HepG2 (cell line): ENCODE data around the gene JTB. TPM values are rescaled to one million over a fixed set of nuclear protein-coding genes. Genes with fewer than 3 reads are reported as not detected.
A peak's percentile ranks its signal among the peaks of the same experiment; 100 is the strongest.

Source experiments
- ATF7 ChIP-seq, 2 experiments: fragments of 450-650 bp in 1 of 2; sonication (generic) in 1 of 2; formaldehyde crosslinking in 1 of 2; IDR thresholded peaks; 2 replicates each; pipeline versions ENCODE4 v1.4.0 to v1.6.1; 2016 to 2020; ENCODE audit warnings: antibody characterized with exemption in 1 of 2, mild to moderate bottlenecking in 1 of 2, missing genetic modification reagents in 1 of 2
- CENPT ChIP-seq: sonication (generic); formaldehyde crosslinking; IDR thresholded peaks from 2 replicates; pipeline ENCODE4 v1.8.0; 2022; ENCODE audit warnings: low read depth, mild to moderate bottlenecking, moderate library complexity, missing genetic modification reagents
- ELF1 ChIP-seq: sonication (generic); formaldehyde crosslinking; IDR thresholded peaks from 2 replicates; pipeline ENCODE4 v1.4.0; 2020; ENCODE audit warnings: missing genetic modification reagents
- HDAC2 ChIP-seq: sonication (generic); formaldehyde crosslinking; IDR thresholded peaks from 2 replicates; pipeline ENCODE4 v1.4.0; 2020; ENCODE audit warnings: missing genetic modification reagents
- MIER3 ChIP-seq: IDR thresholded peaks from 2 replicates; pipeline ENCODE4 v1.6.1; 2016; ENCODE audit warnings: missing compliant biosample characterization, borderline replicate concordance
- ONECUT2 ChIP-seq: sonication (generic); formaldehyde crosslinking; IDR thresholded peaks from 2 replicates; pipeline ENCODE4 v1.4.0; 2020; ENCODE audit warnings: missing genetic modification reagents
- RAD21 ChIP-seq: fragments of 450-650 bp; formaldehyde crosslinking; IDR thresholded peaks from 2 replicates; pipeline ENCODE4 v1.5.0; 2020; ENCODE audit warnings: mild to moderate bottlenecking
- ZNF543 ChIP-seq: sonication (generic); formaldehyde crosslinking; IDR thresholded peaks from 2 replicates; pipeline ENCODE4 v1.4.0; 2020; ENCODE audit warnings: mild to moderate bottlenecking, missing genetic modification reagents
- ZNF563 ChIP-seq: sonication (generic); formaldehyde crosslinking; IDR thresholded peaks from 2 replicates; pipeline ENCODE4 v1.8.0; 2022; ENCODE audit warnings: mild to moderate bottlenecking, moderate library complexity, missing genetic modification reagents
- ZNF567 ChIP-seq: sonication (generic); formaldehyde crosslinking; IDR thresholded peaks from 2 replicates; pipeline ENCODE4 v1.8.1; 2023; ENCODE audit warnings: mild to moderate bottlenecking, missing genetic modification reagents, borderline replicate concordance
- ZNF577 ChIP-seq: sonication (generic); formaldehyde crosslinking; IDR thresholded peaks from 2 replicates; pipeline ENCODE4 v1.4.0; 2020; ENCODE audit warnings: mild to moderate bottlenecking, low read depth, missing genetic modification reagents, borderline replicate concordance
- ZNF605 ChIP-seq: sonication (generic); formaldehyde crosslinking; IDR thresholded peaks from 2 replicates; pipeline ENCODE4 v1.8.0; 2022; ENCODE audit warnings: mild to moderate bottlenecking, missing genetic modification reagents
- ZNF724P ChIP-seq: sonication (generic); formaldehyde crosslinking; IDR thresholded peaks from 2 replicates; pipeline ENCODE4 v1.8.0; 2022; ENCODE audit warnings: missing genetic modification reagents, borderline replicate concordance
- polyA plus RNA-seq, 8 experiments: library from polyadenylated mRNA; depleted of rRNA in 3 of 8; stranded (reverse) in 7 of 8; unstranded in 1 of 8; fragments of >200 nt; fragmentation: Illumina TruSeq in 4 of 8; extraction: Trizol in 4 of 8; gene quantifications; 2 replicates each; pipeline versions ENCODE4 v1.2.1 to v1.2.3, GENCODE V29; 2011 to 2016; ENCODE audit warnings: low read depth in 4 of 8, missing spikeins in 1 of 8, mixed read lengths in 1 of 8; ENCODE audit not compliant: insufficient read depth in 1 of 8
- total RNA-seq, 5 experiments: library from RNA; depleted of rRNA; stranded (reverse); fragments of >200 nt; fragmentation: Illumina TruSeq; extraction: Trizol; gene quantifications; 2 replicates each; pipeline ENCODE4 v1.2.3, GENCODE V29; 2016; ENCODE audit warnings: low read depth in 1 of 5
- TF ChIP-seq, protein P1 (sequence below): sonication (generic); formaldehyde crosslinking; IDR thresholded peaks from 2 replicates; pipeline ENCODE4 v1.5.0; 2020; ENCODE audit warnings: mild to moderate bottlenecking, missing genetic modification reagents, borderline replicate concordance
- TF ChIP-seq, protein P2 (sequence below): fragments of 450-650 bp; IDR thresholded peaks from 2 replicates; pipeline ENCODE4 v1.6.1; 2016
- TF ChIP-seq, protein P3 (sequence below): sonication (generic); formaldehyde crosslinking; IDR thresholded peaks from 2 replicates; pipeline ENCODE4 v1.8.0; 2022; ENCODE audit warnings: missing genetic modification reagents, mild to moderate bottlenecking, inconsistent platforms, borderline replicate concordance
- TF ChIP-seq, protein P4 (sequence below): sonication (generic); formaldehyde crosslinking; IDR thresholded peaks from 2 replicates; pipeline ENCODE4 v1.8.1; 2023; ENCODE audit warnings: mild to moderate bottlenecking, missing genetic modification reagents
- TF ChIP-seq, protein P5 (sequence below): sonication (generic); formaldehyde crosslinking; IDR thresholded peaks from 2 replicates; pipeline ENCODE4 v1.5.1; 2020; ENCODE audit warnings: missing genetic modification reagents, mild to moderate bottlenecking, borderline replicate concordance

JTB gene
- total and polyA plus RNA-seq, 2 of the 13 experiments (the other 11 are each of a cell fraction or from before 2014, with no cell fraction given) = 96.7 to 99.2 TPM

DNA sequence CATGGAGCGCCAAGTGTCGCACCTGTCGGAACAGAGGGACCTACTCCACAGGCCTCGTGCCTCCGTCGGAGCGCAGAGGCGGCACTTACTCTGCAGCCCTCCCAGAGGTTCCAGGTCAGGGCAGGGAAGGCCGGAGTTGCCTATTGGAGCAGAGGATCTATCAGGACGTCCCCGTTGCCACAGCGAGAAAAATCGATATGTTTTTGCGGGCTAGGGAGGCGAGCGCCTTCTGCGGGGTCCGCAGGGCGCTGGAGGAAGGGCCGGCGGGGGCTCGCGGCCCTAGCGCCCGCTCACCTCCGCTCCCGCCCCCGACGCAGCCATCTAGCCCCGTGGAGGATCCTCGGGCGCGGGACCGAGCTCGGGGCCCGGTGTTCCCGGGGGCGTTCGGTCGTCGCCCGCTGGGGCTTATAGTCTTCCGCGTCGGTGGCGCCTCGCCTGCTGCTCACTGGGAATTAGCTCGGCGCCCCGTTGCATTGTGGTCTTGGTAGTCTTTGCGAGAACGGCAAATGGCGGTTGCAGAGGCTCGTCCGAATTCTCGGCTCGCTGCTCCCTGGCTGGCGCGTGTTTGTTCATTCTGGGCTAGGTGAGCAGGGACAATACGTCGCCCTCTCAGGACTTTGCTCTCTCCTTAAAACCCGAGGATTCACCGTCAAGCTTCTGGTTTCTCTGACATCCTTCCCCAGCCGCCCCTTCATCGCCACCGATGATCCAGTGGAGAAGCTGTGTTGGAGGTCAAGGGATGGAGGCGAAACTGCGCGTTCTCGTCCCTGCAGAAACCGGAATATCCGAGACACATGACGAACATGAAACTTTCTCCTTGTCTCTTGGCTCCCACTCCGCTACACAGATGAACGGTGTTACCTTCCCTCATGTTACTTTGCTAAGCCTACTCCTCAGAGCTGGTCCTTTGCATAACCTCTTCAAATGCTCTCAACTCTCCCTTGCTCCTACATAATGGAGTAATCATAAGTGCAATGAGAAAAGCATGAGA, at the start of gene JTB (continued):
- TF ChIP-seq, protein P1, sequence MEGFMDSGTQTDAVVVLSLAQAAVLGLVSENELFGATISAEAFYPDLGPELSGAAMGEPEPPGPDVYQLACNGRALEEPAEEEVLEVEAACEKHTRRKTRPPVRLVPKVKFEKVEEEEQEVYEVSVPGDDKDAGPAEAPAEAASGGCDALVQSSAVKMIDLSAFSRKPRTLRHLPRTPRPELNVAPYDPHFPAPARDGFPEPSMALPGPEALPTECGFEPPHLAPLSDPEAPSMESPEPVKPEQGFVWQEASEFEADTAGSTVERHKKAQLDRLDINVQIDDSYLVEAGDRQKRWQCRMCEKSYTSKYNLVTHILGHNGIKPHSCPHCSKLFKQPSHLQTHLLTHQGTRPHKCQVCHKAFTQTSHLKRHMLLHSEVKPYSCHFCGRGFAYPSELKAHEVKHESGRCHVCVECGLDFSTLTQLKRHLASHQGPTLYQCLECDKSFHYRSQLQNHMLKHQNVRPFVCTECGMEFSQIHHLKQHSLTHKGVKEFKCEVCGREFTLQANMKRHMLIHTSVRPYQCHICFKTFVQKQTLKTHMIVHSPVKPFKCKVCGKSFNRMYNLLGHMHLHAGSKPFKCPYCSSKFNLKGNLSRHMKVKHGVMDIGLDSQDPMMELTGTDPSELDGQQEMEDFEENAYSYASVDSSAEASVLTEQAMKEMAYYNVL (CRISPR knock-in tag) = 0 out of 2 replicates have a peak, but pooled peaks have one; percentile 60
- TF ChIP-seq ZNF563 (CRISPR knock-in tag) (peak; percentile 91), ELF1 (CRISPR knock-in tag) (peak; percentile 92), ZNF543 (CRISPR knock-in tag) (peak; percentile 88), HDAC2 (CRISPR knock-in tag) (peak; percentile 77), CENPT (CRISPR knock-in tag) (no peak), ZNF577 (CRISPR knock-in tag) (peak; percentile 64; the same call in 1 of the 2 replicates), ZNF567 (peak; percentile 69; the same call in 1 of the 2 replicates), ZNF724P (CRISPR knock-in tag) (no peak; the same call in none of the 2 replicates), ONECUT2 (peak; percentile 99), MIER3 (peak; percentile 43; the same call in 1 of the 2 replicates), ATF7 (IDR thresholded peaks at IDR 0.05) (no peak), ATF7 (CRISPR knock-in tag; IDR thresholded peaks at IDR 0.05) (0 out of 2 replicates have a peak, but pooled peaks have one; percentile 2), ZNF605 (CRISPR knock-in tag) (peak; percentile 94), RAD21 (CRISPR knock-in tag) (0 out of 2 replicates have a peak, but pooled peaks have one; percentile 30)
- TF ChIP-seq, protein P2, sequence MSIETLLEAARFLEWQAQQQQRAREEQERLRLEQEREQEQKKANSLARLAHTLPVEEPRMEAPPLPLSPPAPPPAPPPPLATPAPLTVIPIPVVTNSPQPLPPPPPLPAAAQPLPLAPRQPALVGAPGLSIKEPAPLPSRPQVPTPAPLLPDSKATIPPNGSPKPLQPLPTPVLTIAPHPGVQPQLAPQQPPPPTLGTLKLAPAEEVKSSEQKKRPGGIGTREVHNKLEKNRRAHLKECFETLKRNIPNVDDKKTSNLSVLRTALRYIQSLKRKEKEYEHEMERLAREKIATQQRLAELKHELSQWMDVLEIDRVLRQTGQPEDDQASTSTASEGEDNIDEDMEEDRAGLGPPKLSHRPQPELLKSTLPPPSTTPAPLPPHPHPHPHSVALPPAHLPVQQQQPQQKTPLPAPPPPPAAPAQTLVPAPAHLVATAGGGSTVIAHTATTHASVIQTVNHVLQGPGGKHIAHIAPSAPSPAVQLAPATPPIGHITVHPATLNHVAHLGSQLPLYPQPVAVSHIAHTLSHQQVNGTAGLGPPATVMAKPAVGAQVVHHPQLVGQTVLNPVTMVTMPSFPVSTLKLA = peak; percentile 4; the same call in 1 of the 2 replicates
- TF ChIP-seq, protein P3, sequence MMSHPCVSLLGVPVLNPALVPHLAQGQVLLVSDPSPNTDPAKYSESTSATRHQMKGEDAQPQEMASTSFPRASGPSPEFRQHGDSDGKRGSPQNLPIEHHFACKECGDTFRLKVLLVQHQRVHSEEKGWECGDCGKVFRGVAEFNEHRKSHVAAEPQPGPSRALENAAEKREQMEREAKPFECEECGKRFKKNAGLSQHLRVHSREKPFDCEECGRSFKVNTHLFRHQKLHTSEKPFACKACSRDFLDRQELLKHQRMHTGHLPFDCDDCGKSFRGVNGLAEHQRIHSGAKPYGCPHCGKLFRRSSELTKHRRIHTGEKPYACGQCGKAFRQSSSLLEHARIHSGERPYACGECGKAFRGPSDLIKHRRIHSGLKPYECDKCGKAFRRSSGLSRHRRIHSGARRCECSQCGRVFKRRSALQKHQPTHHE (CRISPR knock-in tag) = peak; percentile 43; the same call in 1 of the 2 replicates
- TF ChIP-seq, protein P4, sequence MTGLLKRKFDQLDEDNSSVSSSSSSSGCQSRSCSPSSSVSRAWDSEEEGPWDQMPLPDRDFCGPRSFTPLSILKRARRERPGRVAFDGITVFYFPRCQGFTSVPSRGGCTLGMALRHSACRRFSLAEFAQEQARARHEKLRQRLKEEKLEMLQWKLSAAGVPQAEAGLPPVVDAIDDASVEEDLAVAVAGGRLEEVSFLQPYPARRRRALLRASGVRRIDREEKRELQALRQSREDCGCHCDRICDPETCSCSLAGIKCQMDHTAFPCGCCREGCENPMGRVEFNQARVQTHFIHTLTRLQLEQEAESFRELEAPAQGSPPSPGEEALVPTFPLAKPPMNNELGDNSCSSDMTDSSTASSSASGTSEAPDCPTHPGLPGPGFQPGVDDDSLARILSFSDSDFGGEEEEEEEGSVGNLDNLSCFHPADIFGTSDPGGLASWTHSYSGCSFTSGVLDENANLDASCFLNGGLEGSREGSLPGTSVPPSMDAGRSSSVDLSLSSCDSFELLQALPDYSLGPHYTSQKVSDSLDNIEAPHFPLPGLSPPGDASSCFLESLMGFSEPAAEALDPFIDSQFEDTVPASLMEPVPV = no peak
- TF ChIP-seq, protein P5, sequence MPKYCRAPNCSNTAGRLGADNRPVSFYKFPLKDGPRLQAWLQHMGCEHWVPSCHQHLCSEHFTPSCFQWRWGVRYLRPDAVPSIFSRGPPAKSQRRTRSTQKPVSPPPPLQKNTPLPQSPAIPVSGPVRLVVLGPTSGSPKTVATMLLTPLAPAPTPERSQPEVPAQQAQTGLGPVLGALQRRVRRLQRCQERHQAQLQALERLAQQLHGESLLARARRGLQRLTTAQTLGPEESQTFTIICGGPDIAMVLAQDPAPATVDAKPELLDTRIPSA (CRISPR knock-in tag) = peak; percentile 69; the same call in 1 of the 2 replicates
